Measurements from ENCODE around the gene RAB44. TPM values are rescaled to one million over a fixed set of nuclear protein-coding genes. Genes with fewer than 3 reads are reported as not detected.

The RAB44 gene
- total RNA-seq, 1 donor from 2014 or later = 0.16 TPM

DNA sequence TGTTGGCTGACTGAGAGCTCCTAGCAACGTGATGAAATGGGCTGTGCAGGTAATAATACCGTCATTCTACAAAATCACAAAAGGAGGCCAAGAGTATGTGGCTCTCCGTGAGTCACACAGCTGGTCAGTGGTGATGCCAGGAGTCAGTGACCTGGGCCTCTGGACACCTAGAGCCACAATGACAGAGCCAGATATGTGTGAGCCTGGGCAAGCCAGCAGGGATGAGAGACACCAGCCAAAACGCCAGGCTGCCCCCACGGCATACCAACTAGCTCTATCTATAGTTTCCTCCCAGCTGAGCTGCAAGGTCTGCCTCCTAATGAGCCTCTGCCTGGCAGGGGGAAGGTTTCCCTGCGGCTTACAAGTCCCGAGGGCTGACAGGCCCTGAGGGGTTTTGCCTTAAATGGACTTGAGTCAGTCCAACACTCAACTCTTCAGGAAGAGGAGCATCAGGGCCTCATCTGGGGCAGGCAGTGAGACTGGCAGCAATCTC, 71.6 kb downstream of the RAB44 start:
- H3K27ac Mint-ChIP-seq (ENCODE audit: unreplicated experiment) = no peak overlapping the region
- no peak overlapping the region for H3K4me3 Mint-ChIP-seq (ENCODE audit: unreplicated experiment)
- Histone ChIP-seq H3K79me2 (ENCODE audit: insufficient read depth, low read length) (no peaks in the 10 kb centered on the region), H3K27me3 (ENCODE audit: insufficient read depth, low read length) (no peaks in the 10 kb centered on the region), H3K4me1 (ENCODE audit: insufficient read depth, low read length) (peaks cover 25% of the 10 kb centered on the region), H3K27ac (ENCODE audit: low read depth, low read length) (no peak overlapping the region), H2AFZ (ENCODE audit: low read depth, low read length) (peak overlapping the region; percentile 53), H3K36me3 (ENCODE audit: insufficient read depth, low read length) (no peaks in the 10 kb centered on the region), H3K9me3 (ENCODE audit: insufficient read depth, low read depth, low read length) (no peaks in the 10 kb centered on the region), H4K20me1 (ENCODE audit: insufficient read depth, low read length) (no peaks in the 10 kb centered on the region), H3K4me2 (ENCODE audit: low read length) (peak overlapping the region; percentile 40), H3K4me3 (ENCODE audit: insufficient read depth, low read depth, low read length) (no peak overlapping the region), H3K9ac (ENCODE audit: low read length) (no peak overlapping the region)
- FAIRE-seq (no peak), DNase-seq (ENCODE audit: low read depth) (peak; percentile 34)
- peaks cover 13% of the 10 kb centered on the region for H3K4me1 Mint-ChIP-seq (ENCODE audit: low read depth, unreplicated experiment)
- no peak for TF ChIP-seq EZH2 (IDR thresholded peaks at IDR 0.05; ENCODE audit: insufficient read depth, low read length)
- TF ChIP-seq, protein P1, sequence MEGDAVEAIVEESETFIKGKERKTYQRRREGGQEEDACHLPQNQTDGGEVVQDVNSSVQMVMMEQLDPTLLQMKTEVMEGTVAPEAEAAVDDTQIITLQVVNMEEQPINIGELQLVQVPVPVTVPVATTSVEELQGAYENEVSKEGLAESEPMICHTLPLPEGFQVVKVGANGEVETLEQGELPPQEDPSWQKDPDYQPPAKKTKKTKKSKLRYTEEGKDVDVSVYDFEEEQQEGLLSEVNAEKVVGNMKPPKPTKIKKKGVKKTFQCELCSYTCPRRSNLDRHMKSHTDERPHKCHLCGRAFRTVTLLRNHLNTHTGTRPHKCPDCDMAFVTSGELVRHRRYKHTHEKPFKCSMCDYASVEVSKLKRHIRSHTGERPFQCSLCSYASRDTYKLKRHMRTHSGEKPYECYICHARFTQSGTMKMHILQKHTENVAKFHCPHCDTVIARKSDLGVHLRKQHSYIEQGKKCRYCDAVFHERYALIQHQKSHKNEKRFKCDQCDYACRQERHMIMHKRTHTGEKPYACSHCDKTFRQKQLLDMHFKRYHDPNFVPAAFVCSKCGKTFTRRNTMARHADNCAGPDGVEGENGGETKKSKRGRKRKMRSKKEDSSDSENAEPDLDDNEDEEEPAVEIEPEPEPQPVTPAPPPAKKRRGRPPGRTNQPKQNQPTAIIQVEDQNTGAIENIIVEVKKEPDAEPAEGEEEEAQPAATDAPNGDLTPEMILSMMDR (IDR thresholded peaks at IDR 0.05; ENCODE audit: insufficient read depth, low read depth, low read length) = no peak
- peaks cover 8% of the 10 kb centered on the region for H3K27me3 Mint-ChIP-seq (ENCODE audit: low read depth, unreplicated experiment)
- no peaks in the 10 kb centered on the region for H3K36me3 Mint-ChIP-seq (ENCODE audit: low read depth, unreplicated experiment)
- no peaks in the 10 kb centered on the region for H3K9me3 Mint-ChIP-seq (ENCODE audit: unreplicated experiment)

DNA sequence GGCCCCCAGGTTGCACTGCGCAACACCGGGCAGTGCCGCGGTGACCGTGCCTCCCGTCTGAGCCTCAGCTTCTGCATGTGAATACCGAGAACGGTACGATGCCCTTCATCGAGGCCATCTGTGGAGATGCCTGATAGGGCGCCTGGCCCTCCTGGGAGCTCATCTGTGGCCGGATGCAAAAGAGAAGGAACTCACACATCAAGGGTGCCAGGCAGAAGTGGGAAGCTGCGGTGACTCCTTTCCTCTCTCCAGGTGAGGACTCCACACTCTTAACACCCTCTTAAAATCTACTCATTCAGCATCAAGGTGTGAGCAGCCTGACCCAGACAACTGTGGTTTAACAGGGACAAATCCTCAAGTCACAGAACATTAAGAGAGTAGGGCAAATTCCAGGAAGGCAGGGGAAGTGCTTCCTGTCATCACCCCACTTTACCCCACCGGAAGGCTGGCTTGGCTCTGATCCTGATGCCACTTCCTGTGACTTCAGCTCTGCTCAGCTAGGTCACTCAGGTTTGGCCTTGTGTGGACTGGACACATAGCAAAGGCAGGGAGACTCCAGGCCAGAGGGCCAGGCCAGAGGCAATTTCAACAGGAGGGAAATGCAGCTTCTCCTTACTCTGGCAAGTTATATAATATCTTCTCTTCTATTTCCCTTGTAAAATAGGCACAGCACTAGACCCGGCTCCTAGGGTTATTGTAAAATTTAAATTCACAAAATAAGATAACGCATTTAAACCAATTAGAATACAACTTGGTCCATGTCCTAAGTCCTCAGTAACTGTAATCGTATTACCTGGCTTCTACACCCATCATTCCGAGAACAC, 72.3 kb downstream of the RAB44 start:
- Histone ChIP-seq H3K9me3 (ENCODE audit: insufficient read depth, low read depth, low read length) (no peaks in the 10 kb centered on the region), H3K9ac (ENCODE audit: low read length) (no peak overlapping the region), H3K79me2 (ENCODE audit: insufficient read depth, low read length) (no peaks in the 10 kb centered on the region), H2AFZ (ENCODE audit: low read depth, low read length) (peak overlapping the region; percentile 53), H3K27ac (ENCODE audit: low read depth, low read length) (no peak overlapping the region), H4K20me1 (ENCODE audit: insufficient read depth, low read length) (no peaks in the 10 kb centered on the region), H3K36me3 (ENCODE audit: insufficient read depth, low read length) (no peaks in the 10 kb centered on the region), H3K4me3 (ENCODE audit: insufficient read depth, low read depth, low read length) (no peak overlapping the region), H3K4me1 (ENCODE audit: insufficient read depth, low read length) (peaks cover 25% of the 10 kb centered on the region), H3K27me3 (ENCODE audit: insufficient read depth, low read length) (no peaks in the 10 kb centered on the region), H3K4me2 (ENCODE audit: low read length) (peak overlapping the region; percentile 40)
- Mint-ChIP-seq H3K9me3 (ENCODE audit: unreplicated experiment) (no peaks in the 10 kb centered on the region), H3K27ac (ENCODE audit: unreplicated experiment) (no peak overlapping the region), H3K27me3 (ENCODE audit: low read depth, unreplicated experiment) (peaks cover 6% of the 10 kb centered on the region), H3K4me1 (ENCODE audit: low read depth, unreplicated experiment) (peaks cover 13% of the 10 kb centered on the region), H3K36me3 (ENCODE audit: low read depth, unreplicated experiment) (no peaks in the 10 kb centered on the region), H3K4me3 (ENCODE audit: unreplicated experiment) (peak overlapping the region; percentile 40)
- TF ChIP-seq EZH2 (IDR thresholded peaks at IDR 0.05; ENCODE audit: insufficient read depth, low read length) = no peak
- TF ChIP-seq, protein P1 (IDR thresholded peaks at IDR 0.05; ENCODE audit: insufficient read depth, low read depth, low read length) = no peak
- DNase-seq (ENCODE audit: low read depth) = peak; percentile 39
- FAIRE-seq = peak; percentile 50

DNA sequence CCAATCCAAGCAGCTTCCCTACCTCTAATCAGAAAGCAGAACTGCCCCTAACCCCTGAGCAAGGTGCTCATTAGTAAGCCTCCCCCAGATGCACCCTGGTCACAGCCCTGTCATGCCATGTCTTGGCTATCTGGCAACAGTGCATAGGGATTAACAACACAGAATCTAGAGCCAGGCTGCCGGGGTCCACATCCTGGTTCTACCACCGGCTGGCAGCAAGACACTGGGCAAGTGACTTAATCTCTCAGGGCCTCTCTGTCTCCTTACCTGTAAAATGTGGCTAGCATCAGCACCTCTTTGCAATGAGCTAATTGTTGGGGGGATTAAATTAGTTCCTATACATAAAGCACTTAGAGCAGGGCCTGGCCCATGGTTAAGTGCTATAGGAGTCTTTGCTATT, 73.5 kb downstream of the RAB44 start:
- no peak overlapping the region for H3K27ac Mint-ChIP-seq (ENCODE audit: unreplicated experiment)
- peaks cover 13% of the 10 kb centered on the region for H3K4me1 Mint-ChIP-seq (ENCODE audit: low read depth, unreplicated experiment)
- Histone ChIP-seq H3K9me3 (ENCODE audit: insufficient read depth, low read depth, low read length) (no peaks in the 10 kb centered on the region), H3K27me3 (ENCODE audit: insufficient read depth, low read length) (no peaks in the 10 kb centered on the region), H3K4me2 (ENCODE audit: low read length) (no peak overlapping the region), H2AFZ (ENCODE audit: low read depth, low read length) (no peak overlapping the region), H3K27ac (ENCODE audit: low read depth, low read length) (no peak overlapping the region), H3K79me2 (ENCODE audit: insufficient read depth, low read length) (no peaks in the 10 kb centered on the region), H3K36me3 (ENCODE audit: insufficient read depth, low read length) (no peaks in the 10 kb centered on the region), H3K4me3 (ENCODE audit: insufficient read depth, low read depth, low read length) (no peak overlapping the region), H3K4me1 (ENCODE audit: insufficient read depth, low read length) (peaks cover 20% of the 10 kb centered on the region), H3K9ac (ENCODE audit: low read length) (no peak overlapping the region), H4K20me1 (ENCODE audit: insufficient read depth, low read length) (no peaks in the 10 kb centered on the region)
- no peak for FAIRE-seq
- H3K4me3 Mint-ChIP-seq (ENCODE audit: unreplicated experiment) = no peak overlapping the region
- no peaks in the 10 kb centered on the region for H3K36me3 Mint-ChIP-seq (ENCODE audit: low read depth, unreplicated experiment)
- no peaks in the 10 kb centered on the region for H3K9me3 Mint-ChIP-seq (ENCODE audit: unreplicated experiment)
- H3K27me3 Mint-ChIP-seq (ENCODE audit: low read depth, unreplicated experiment) = peaks cover 5% of the 10 kb centered on the region
- no peak for DNase-seq (ENCODE audit: low read depth)
- TF ChIP-seq EZH2 (IDR thresholded peaks at IDR 0.05; ENCODE audit: insufficient read depth, low read length) = no peak
- TF ChIP-seq, protein P1 (IDR thresholded peaks at IDR 0.05; ENCODE audit: insufficient read depth, low read depth, low read length) = no peak

Data from astrocyte (in vitro differentiated cells and primary cell).